Fibroblast of peridontal ligament (primary cell): Measurements from ENCODE around the gene TMEM115.

Experiments used
- DNase-seq: peaks from one replicate; pipeline ENCODE4 v3.0.0-alpha.2; 2010; ENCODE audit errors: extremely low read depth

The TMEM115 gene

GRCh38 chr3:50334339-50335075 is 24.8 kb downstream of the TMEM115 start:
- no peak for DNase-seq

GRCh38 chr3:50333744-50334328 is 25.5 kb downstream of the TMEM115 start:
- peak; percentile 51 for DNase-seq

GRCh38 chr3:50331364-50331907 is 27.9 kb downstream of the TMEM115 start:
- no peak for DNase-seq

- DNase-seq = no peak
Observed at GRCh38 chr3:50330330-50330729, 29.0 kb downstream of the TMEM115 start.

GRCh38 chr3:50327943-50328691 is 31.2 kb downstream of the TMEM115 start, which contains the start of gene TUSC2:
TSS of gene TUSC2 (minus strand) at chr3:50328223. CDS start at chr3:50328099, 124 bp downstream.
- DNase-seq = peak; percentile 93

- no peak for DNase-seq
Observed at GRCh38 chr3:50327129-50327528, 32.2 kb downstream of the TMEM115 start.

GRCh38 chr3:50326182-50326541 is 33.2 kb downstream of the TMEM115 start:
- no peak for DNase-seq

- DNase-seq = no peak
Observed at GRCh38 chr3:50325497-50326181, 33.7 kb downstream of the TMEM115 start.

- no peak for DNase-seq
Observed at GRCh38 chr3:50325113-50325480, 34.2 kb downstream of the TMEM115 start.

GRCh38 chr3:50324351-50325112 is 34.8 kb downstream of the TMEM115 start:
- peak; percentile 60 for DNase-seq

- DNase-seq = no peak
Observed at GRCh38 chr3:50323614-50324199, 35.6 kb downstream of the TMEM115 start.

- DNase-seq = no peak
Observed at GRCh38 chr3:50323092-50323600, 36.2 kb downstream of the TMEM115 start.

GRCh38 chr3:50322386-50323091 is 36.8 kb downstream of the TMEM115 start, which contains the start of gene HYAL2:
TSS of gene HYAL2 (minus strand) at chr3:50322745. CDS start at chr3:50320489, 2,256 bp downstream.
- no peak for DNase-seq

- no peak for DNase-seq
Observed at GRCh38 chr3:50322115-50322385, 37.3 kb downstream of the TMEM115 start.

GRCh38 chr3:50321336-50322114 is 37.8 kb downstream of the TMEM115 start:
- peak; percentile 78 for DNase-seq

- DNase-seq = peak; percentile 40
Observed at GRCh38 chr3:50320853-50321335, 38.4 kb downstream of the TMEM115 start.

GRCh38 chr3:50319894-50320625 is 39.3 kb downstream of the TMEM115 start:
- no peak for DNase-seq

GRCh38 chr3:50319181-50319893 is 40.0 kb downstream of the TMEM115 start:
- no peak for DNase-seq
